Lower lobe of right lung (tissue), 2 donors: Measurements from ENCODE around the gene RELL1. TPM values are rescaled to one million over a fixed set of nuclear protein-coding genes. Genes with fewer than 3 reads are reported as not detected.

Experiments
- ATAC-seq, 2 donors: fragments of 200-7000 bp; cut with Tn5 transposase; one replicate each; pipeline ENCODE4 v1.9.1; 2020 to 2022; ENCODE audit warnings: mild to moderate bottlenecking in 2 of 2, moderate library complexity in 2 of 2
- DNase-seq: peaks from one replicate; pipeline ENCODE4 v3.0.0-alpha.2; 2020
- H3K27ac ChIP-seq: fragments of 200-600 bp; one replicate; pipeline ENCODE4 v1.8.0; 2022
- H3K27me3 ChIP-seq: fragments of 200-600 bp; one replicate; pipeline ENCODE4 v1.8.0; 2022; ENCODE audit warnings: low read depth
- H3K36me3 ChIP-seq: fragments of 200-600 bp; one replicate; pipeline ENCODE4 v1.8.0; 2022; ENCODE audit warnings: mild to moderate bottlenecking
- H3K4me1 ChIP-seq: fragments of 200-600 bp; one replicate; pipeline ENCODE4 v1.8.0; 2022
- H3K4me3 ChIP-seq: fragments of 200-600 bp; one replicate; pipeline ENCODE4 v1.8.0; 2022; ENCODE audit warnings: mild to moderate bottlenecking
- H3K9me3 ChIP-seq: fragments of 200-600 bp; one replicate; pipeline ENCODE4 v1.8.0; 2022
- intact Hi-C: fragments of 100-400 bp; cut with DNase I; formaldehyde crosslinking; loops from one replicate; pipeline ENCODE4 v1.11.0; 2022
- total RNA-seq: library from RNA; stranded (reverse); fragmentation: NEBNext Ultra II Directional; extraction: Animal tissue kit (Norgen Biotek cat#: 25700); gene quantifications from one replicate; pipeline ENCODE4 v1.2.1, GENCODE V29; 2021
- TF ChIP-seq, protein P1 (sequence below): fragments of 200-600 bp; IDR thresholded peaks from one replicate; pipeline ENCODE4 v1.8.0; 2022; ENCODE audit warnings: antibody characterized with exemption, mild to moderate bottlenecking
- donor health status: DM: no; HTN: yes; CAD: no; lungs with severe emphysema.

Gene RELL1
- total RNA-seq, 1 donor from 2014 or later: 33.5 TPM

DNA sequence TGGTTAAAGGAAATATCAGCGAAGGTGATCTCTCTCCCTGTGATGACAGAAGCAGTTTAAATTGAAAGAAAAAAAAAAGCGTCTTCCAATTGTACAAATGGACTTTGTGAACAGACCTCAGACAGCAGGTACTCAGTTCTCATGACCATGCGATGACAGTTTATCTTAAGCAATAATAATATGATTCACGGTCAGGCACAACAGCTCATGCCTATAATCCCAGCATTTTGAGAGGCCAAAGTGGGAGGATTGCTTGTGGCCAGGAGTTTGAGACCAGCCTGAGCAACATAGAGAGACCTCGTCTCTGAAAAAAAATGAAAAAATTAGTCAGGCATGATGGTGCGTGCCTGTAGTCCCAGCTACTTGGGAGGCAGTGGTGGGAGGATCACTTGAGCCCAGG, 51.0 kb downstream of the RELL1 start:
- TF ChIP-seq, protein P1, sequence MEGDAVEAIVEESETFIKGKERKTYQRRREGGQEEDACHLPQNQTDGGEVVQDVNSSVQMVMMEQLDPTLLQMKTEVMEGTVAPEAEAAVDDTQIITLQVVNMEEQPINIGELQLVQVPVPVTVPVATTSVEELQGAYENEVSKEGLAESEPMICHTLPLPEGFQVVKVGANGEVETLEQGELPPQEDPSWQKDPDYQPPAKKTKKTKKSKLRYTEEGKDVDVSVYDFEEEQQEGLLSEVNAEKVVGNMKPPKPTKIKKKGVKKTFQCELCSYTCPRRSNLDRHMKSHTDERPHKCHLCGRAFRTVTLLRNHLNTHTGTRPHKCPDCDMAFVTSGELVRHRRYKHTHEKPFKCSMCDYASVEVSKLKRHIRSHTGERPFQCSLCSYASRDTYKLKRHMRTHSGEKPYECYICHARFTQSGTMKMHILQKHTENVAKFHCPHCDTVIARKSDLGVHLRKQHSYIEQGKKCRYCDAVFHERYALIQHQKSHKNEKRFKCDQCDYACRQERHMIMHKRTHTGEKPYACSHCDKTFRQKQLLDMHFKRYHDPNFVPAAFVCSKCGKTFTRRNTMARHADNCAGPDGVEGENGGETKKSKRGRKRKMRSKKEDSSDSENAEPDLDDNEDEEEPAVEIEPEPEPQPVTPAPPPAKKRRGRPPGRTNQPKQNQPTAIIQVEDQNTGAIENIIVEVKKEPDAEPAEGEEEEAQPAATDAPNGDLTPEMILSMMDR: no peak

DNA sequence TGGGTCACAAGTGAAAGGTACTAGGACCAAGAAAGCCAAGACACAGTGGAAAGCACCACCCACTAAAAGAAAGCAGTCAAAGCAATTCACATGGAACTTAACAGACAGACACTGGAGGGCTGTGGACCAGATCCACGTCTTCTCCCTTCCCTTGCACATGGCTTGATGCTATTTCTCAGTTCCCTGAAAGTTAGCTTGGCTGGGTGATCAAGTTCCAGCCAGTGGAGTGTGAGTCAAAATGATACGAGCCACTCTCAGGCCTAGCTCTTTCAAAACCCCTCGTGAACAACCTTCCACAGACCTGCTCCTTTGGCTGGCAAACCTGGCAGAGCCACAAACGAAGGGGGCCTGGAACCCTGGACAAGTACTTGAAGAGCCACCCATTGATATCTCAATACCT, 52.0 kb downstream of the RELL1 start:
- H3K36me3 ChIP-seq: peaks cover 51% of the 10 kb centered on the region
- no peak overlapping the region for H3K27ac ChIP-seq
- no peak overlapping the region for H3K4me3 ChIP-seq
- H3K4me1 ChIP-seq: peaks cover under 1% of the 10 kb centered on the region
- intact Hi-C loops: no loop called here
- ATAC-seq: no peak
- TF ChIP-seq, protein P1: no peak
- H3K27me3 ChIP-seq: no peaks in the 10 kb centered on the region
- H3K9me3 ChIP-seq: no peaks in the 10 kb centered on the region
- DNase-seq: no peak

More for the DNA sequence above, 51.0 kb downstream of the RELL1 start:
- ATAC-seq (no peak), DNase-seq (no peak)
- Histone ChIP-seq H3K9me3 (no peaks in the 10 kb centered on the region), H3K27me3 (no peaks in the 10 kb centered on the region), H3K4me1 (no peaks in the 10 kb centered on the region), H3K4me3 (no peak overlapping the region), H3K27ac (no peak overlapping the region), H3K36me3 (peaks cover 45% of the 10 kb centered on the region)
- intact Hi-C loops: no loop called here

DNA sequence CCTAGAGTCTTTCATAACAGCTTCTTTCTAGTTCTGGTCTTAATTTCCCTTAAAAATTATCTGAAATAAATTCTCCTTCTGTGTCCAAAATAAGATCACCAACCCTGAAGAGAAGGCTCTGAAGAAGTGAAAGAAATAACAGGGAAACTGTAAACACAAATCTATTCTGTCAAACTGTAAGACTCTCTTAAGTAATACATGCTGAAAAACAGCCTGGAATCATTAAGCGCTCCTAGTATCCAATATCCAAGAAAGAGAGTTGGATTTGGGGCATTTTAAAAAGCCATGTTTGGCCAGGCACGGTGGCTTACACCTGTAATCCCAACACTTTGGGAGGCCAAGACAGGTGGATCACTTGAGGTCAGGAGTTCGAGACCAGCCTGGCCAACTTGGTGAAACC, 53.3 kb downstream of the RELL1 start:
- Histone ChIP-seq H3K27me3 (no peaks in the 10 kb centered on the region), H3K4me3 (no peak overlapping the region), H3K4me1 (peaks cover 7% of the 10 kb centered on the region), H3K9me3 (no peaks in the 10 kb centered on the region), H3K27ac (no peak overlapping the region), H3K36me3 (peaks cover 53% of the 10 kb centered on the region)
- intact Hi-C loops: no loop called here
- TF ChIP-seq, protein P1: no peak
- no peak for DNase-seq
- ATAC-seq: no peak

DNA sequence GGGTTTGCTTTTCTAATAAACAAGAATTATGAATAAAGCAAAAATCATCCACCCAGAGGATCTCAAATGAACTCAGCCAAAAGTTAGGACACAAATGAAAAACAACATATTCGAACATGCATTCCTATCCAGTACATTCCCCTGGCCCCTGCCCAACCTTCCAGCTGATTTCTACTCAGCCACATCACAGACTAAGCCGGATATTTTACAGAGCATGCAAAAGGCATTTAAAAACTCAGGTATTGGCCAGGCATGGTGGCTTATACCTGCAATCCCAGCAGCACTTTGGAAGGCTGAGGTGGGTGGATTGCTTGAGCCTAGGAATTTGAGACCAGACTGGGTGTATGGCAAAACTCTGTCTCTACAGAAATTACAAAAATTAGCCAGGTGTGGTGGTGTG, 54.6 kb downstream of the RELL1 start:
- ATAC-seq (no peak), DNase-seq (no peak)

DNA sequence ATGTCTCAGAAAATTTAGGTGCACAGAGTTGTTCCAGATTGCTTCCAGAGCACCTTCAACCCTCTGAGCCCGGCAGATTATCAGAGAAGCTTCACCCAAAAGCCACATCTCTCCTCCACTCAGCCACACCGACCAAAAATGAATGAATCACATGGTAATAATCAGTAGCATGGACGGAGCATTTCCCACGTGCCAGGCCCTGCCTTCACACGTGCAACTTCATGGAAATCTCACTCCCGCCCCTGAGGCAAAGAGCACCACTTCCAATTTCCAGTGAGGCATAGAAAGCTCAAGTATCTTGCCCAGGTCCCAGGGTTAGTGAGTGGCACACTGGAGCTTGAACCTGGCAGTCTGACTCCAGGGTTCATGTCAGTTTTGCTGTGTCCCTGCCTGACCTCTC, 56.5 kb downstream of the RELL1 start:
- H3K4me3 ChIP-seq: no peak overlapping the region
- H3K27ac ChIP-seq: no peak overlapping the region
- ATAC-seq: no peak
- TF ChIP-seq, protein P1: no peak
- no peak for DNase-seq
- peaks cover 7% of the 10 kb centered on the region for H3K4me1 ChIP-seq
- H3K36me3 ChIP-seq: peaks cover 54% of the 10 kb centered on the region
- intact Hi-C loops: no loop called here
- no peaks in the 10 kb centered on the region for H3K9me3 ChIP-seq
- H3K27me3 ChIP-seq: no peaks in the 10 kb centered on the region

More for the DNA sequence above, 54.6 kb downstream of the RELL1 start:
- peaks cover 7% of the 10 kb centered on the region for H3K4me1 ChIP-seq
- no peaks in the 10 kb centered on the region for H3K27me3 ChIP-seq
- H3K4me3 ChIP-seq: no peak overlapping the region
- no peak overlapping the region for H3K27ac ChIP-seq
- TF ChIP-seq, protein P1: no peak
- H3K36me3 ChIP-seq: peaks cover 60% of the 10 kb centered on the region
- H3K9me3 ChIP-seq: no peaks in the 10 kb centered on the region
- intact Hi-C loops: no loop called here
